T-helper 2 cell treated with Interferon-gamma antibody and Interleukin-4, amounts not matched to agents 5 μg/mL and 100 μg/mL, for 36 hours (primary cell): ENCODE data around the gene EMX1.
A peak's percentile ranks its signal among the peaks of the same experiment; 100 is the strongest.

Experiments used
- DNase-seq: peaks from one replicate; pipeline ENCODE4 v3.0.0; 2021; ENCODE audit warnings: low spot score
- H3K27ac Mint-ChIP-seq: one replicate; pipeline ENCODE4 v1.8.0; 2021; ENCODE audit warnings: mild to moderate bottlenecking, mixed read lengths
- H3K27me3 Mint-ChIP-seq: one replicate; pipeline ENCODE4 v1.8.0; 2021; ENCODE audit warnings: low read depth, mixed read lengths
- H3K36me3 Mint-ChIP-seq: one replicate; pipeline ENCODE4 v1.8.0; 2021; ENCODE audit warnings: low read depth, mixed read lengths
- H3K4me1 Mint-ChIP-seq: one replicate; pipeline ENCODE4 v1.8.0; 2021; ENCODE audit warnings: low read depth, mixed read lengths
- H3K4me3 Mint-ChIP-seq: one replicate; pipeline ENCODE4 v1.8.0; 2022; ENCODE audit warnings: mild to moderate bottlenecking, moderate library complexity, mixed read lengths
- H3K9me3 Mint-ChIP-seq: one replicate; pipeline ENCODE4 v1.8.0; 2021; ENCODE audit warnings: mixed read lengths

Gene EMX1

DNA sequence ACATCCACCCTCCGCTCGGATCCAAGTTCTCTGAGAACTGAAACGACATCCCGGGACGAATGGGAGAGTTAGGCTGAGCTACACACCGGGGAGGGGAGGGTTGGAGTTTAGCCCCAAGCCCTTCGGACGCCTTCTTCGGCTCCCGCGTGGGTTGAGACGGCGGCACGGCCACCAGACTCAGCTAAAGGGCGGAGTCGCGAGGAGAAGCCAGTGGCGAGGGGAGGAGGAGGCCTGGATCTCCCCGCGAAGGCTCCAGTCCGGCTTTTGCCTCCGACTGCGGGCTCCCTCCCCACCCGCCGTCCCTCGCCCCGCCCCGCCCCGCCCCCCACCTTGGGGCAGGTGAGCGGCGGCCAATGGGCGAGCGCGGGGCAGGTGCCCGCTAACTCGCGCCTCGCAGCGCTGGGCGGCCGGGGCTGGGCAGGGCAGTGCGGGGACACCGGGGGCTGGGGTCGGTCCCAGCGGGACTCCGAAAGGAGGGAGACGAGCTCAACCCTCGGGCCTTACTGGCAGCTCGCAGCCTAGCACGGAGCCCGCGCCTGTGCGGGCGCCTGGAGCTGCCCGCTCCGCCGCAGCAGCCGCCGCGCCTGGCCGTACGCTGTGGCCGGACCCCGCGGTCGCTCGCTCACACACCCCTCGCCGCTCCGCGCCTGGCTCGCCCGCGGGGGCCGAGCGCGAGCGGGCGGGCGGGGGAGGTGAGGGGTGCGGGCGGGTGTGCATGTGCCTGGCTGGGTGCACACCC lies at the start of gene EMX1:
Gene EMX1 (plus strand): TSS at position 382 of the 739 bp plus-strand sequence. CDS start 334 bp downstream, at position 716.
- H3K9me3 Mint-ChIP-seq = no peaks in the 10 kb centered on the region
- no peak for DNase-seq
- peak within 1 kb of the TSS; percentile 48 for H3K4me3 Mint-ChIP-seq
- H3K27ac Mint-ChIP-seq = no peak within 1 kb of the TSS
- H3K4me1 Mint-ChIP-seq = peaks cover 8% of the 10 kb centered on the region
- peaks cover 78% of the 10 kb centered on the region for H3K27me3 Mint-ChIP-seq
- no peaks in the 10 kb centered on the region for H3K36me3 Mint-ChIP-seq

DNA sequence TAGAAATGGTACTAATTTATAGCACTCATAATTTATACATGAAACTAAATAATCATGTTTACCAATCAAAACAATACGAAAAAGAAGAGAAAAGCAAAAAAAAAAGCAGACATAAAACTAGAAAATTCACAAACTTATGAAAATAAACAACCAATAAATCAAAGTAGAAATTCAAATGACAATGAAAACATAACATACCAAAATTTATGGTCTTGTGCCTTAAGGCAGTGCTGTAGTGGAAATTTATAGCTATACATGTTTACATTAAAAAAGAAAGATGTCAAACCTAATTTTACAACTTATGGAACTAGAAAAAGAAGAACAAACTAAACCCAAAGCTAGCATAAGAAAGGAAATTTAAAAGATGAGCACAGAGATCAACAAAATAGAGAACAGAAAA lies 46.3 kb upstream of the EMX1 start:
- Mint-ChIP-seq H3K36me3 (no peaks in the 10 kb centered on the region), H3K4me3 (no peak overlapping the region), H3K27me3 (peaks cover 40% of the 10 kb centered on the region), H3K9me3 (no peaks in the 10 kb centered on the region), H3K4me1 (no peaks in the 10 kb centered on the region), H3K27ac (no peak overlapping the region)
- DNase-seq = no peak

DNA sequence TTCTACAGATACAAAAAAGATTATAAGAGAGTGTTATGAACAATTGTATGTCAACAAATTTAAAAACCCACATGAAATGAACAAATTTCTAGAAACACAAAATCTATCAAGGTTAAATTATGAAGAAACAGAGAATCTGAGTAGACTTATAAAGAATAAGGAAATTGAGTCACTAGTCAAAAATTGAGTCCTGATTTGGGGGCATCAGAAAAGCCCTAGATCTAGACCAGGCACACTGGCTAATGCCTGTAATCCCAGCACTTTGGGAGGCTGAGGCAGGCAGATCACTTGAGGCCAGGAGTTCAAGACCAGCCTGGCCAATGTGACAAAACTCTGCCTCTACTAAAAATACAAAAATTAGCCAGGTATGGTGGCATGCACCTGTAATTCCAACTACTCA lies 45.4 kb upstream of the EMX1 start:
- Mint-ChIP-seq H3K4me1 (no peaks in the 10 kb centered on the region), H3K27ac (no peak overlapping the region), H3K27me3 (peaks cover 39% of the 10 kb centered on the region), H3K4me3 (no peak overlapping the region), H3K9me3 (no peaks in the 10 kb centered on the region), H3K36me3 (no peaks in the 10 kb centered on the region)
- no peak for DNase-seq

- H3K4me3 Mint-ChIP-seq = no peak overlapping the region
- no peak overlapping the region for H3K27ac Mint-ChIP-seq
- peaks cover 2% of the 10 kb centered on the region for H3K4me1 Mint-ChIP-seq
- no peaks in the 10 kb centered on the region for H3K9me3 Mint-ChIP-seq
- H3K27me3 Mint-ChIP-seq = peaks cover 34% of the 10 kb centered on the region
- no peaks in the 10 kb centered on the region for H3K36me3 Mint-ChIP-seq
- no peak for DNase-seq
These were observed 33.9 kb upstream of the EMX1 start for GRCh38 chr2:72883356-72883962.

GRCh38 chr2:72886505-72887031 lies 30.8 kb upstream of the EMX1 start:
- no peak overlapping the region for H3K27ac Mint-ChIP-seq
- peaks cover 33% of the 10 kb centered on the region for H3K27me3 Mint-ChIP-seq
- no peak for DNase-seq
- H3K9me3 Mint-ChIP-seq = no peaks in the 10 kb centered on the region
- peak overlapping the region; percentile 56 for H3K4me3 Mint-ChIP-seq
- H3K36me3 Mint-ChIP-seq = no peaks in the 10 kb centered on the region
- peaks cover 2% of the 10 kb centered on the region for H3K4me1 Mint-ChIP-seq

DNA sequence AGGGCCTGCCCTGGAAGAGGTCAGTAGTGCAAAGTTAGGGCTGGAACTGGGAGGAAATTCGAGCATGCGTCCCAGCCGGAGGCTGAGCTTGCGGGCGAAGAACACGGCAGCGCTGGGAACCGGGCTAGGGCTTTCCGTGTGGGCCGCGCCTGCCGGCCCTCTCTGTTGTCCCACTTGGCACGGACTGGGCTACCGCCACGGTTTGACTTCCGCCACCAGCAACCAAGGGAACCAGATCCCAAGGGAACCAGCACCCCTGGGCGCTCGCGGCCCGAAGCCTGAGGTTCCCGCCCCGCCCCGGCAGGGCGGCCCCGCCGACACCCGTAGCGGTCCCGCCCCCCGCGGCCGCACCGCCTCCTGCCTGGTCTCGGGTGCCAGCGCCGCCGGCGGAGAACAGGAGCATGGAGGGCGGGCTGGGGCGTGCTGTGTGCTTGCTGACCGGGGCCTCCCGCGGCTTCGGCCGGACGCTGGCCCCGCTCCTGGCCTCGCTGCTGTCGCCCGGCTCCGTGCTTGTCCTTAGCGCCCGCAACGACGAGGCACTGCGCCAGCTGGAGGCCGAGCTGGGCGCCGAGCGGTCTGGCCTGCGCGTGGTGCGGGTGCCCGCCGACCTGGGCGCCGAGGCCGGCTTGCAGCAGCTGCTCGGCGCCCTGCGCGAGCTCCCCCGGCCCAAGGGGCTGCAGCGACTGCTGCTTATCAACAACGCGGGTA lies 30.1 kb upstream of the EMX1 start, which contains the start of gene SPR:
Gene SPR (plus strand): TSS at position 377 of the 708 bp plus-strand sequence. CDS start 25 bp downstream, at position 402.
- peak; percentile 74 for DNase-seq
- Mint-ChIP-seq H3K36me3 (no peaks in the 10 kb centered on the region), H3K9me3 (no peaks in the 10 kb centered on the region), H3K27ac (no peak within 1 kb of the TSS), H3K27me3 (peaks cover 33% of the 10 kb centered on the region), H3K4me1 (peaks cover 2% of the 10 kb centered on the region), H3K4me3 (peak within 1 kb of the TSS; percentile 74)

DNA sequence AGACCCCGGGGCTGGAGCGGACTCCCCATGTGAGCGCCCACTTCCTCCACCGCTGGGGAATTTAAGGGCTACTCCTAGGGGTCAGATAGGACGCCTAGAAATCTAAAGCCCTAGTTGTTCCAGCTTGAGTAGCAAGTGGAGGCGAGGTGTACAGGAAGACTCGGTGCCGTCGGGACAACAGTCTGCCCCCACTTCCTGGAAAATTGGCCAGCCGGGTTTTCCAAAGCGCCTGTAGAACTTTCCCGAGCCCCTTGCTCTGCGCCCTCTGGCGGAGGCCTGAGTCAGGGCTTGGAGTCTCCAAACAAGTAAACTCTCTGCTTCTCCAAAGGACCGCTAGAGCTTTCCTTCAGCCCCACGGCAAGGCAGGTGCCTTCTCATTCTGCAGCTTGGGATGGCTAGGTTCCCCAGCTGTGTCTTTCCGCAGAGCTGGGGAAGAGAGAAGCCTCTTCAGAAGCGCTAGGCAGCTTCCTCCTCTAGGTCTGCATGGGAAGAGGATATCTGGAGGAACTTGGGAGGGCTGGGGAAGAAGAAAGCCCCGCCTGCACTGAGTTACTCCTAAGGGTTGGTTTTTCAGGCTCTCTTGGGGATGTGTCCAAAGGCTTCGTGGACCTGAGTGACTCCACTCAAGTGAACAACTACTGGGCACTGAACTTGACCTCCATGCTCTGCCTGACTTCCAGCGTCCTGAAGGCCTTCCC lies 29.4 kb upstream of the EMX1 start:
- Mint-ChIP-seq H3K9me3 (no peaks in the 10 kb centered on the region), H3K4me1 (peaks cover 2% of the 10 kb centered on the region), H3K27ac (no peak overlapping the region), H3K27me3 (peaks cover 33% of the 10 kb centered on the region), H3K4me3 (peak overlapping the region; percentile 74), H3K36me3 (no peaks in the 10 kb centered on the region)
- DNase-seq = peak; percentile 33

- Mint-ChIP-seq H3K27me3 (peaks cover 31% of the 10 kb centered on the region), H3K4me3 (no peak overlapping the region), H3K4me1 (peaks cover 2% of the 10 kb centered on the region), H3K36me3 (no peaks in the 10 kb centered on the region), H3K27ac (no peak overlapping the region), H3K9me3 (no peaks in the 10 kb centered on the region)
- no peak for DNase-seq
These were observed 28.7 kb upstream of the EMX1 start for GRCh38 chr2:72888438-72889202.

DNA sequence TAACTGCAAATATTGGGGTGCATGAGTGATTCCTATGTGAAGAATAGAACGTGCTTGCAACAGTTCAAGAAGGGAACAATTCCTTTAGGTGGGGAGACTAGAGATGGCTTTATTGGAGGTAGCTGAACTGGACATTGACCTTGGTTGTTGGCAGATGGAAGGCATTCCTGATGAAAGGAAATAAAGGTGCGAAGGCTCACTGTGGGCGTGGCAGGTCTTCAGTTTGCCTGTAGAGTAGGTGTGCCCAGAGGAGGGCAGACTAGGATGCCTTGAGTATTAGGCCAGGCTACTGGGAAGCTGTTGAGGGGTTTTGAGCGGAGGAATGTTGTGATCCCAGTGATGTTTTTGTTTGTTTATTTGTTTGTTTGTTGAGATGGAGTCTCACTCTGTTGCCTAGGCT lies 27.3 kb upstream of the EMX1 start:
- DNase-seq = no peak
- Mint-ChIP-seq H3K36me3 (no peaks in the 10 kb centered on the region), H3K27ac (no peak overlapping the region), H3K27me3 (peaks cover 28% of the 10 kb centered on the region), H3K4me3 (no peak overlapping the region), H3K4me1 (peaks cover 2% of the 10 kb centered on the region), H3K9me3 (no peaks in the 10 kb centered on the region)

DNA sequence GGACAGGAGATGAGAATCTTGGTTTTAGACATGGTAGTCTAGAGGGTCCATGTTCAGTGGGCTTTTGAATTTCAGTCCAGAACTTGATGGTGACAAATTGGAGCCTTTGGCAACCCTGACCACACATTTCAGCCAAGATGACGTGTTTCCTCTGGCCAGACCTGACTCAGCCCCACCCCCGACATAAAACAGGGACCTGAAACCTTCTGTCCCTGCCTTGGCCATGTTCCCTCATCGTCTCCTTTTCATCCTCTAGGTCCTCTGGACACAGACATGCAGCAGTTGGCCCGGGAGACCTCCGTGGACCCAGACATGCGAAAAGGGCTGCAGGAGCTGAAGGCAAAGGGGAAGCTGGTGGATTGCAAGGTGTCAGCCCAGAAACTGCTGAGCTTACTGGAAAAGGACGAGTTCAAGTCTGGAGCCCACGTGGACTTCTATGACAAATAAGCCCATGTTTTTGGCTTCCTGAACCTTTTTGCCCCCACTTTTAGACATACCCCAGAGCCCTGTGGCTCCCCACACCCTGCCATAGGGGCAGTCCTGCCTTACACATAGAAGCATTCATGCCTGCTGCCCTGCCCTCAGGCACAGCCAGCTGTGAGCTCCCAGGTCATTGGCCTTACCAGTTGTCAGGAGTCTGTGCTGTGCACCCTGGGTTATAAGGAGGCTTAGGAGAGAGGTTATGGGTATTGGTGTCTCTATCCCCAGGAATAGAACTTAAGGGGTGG lies 26.1 kb upstream of the EMX1 start:
- no peak for DNase-seq

DNA sequence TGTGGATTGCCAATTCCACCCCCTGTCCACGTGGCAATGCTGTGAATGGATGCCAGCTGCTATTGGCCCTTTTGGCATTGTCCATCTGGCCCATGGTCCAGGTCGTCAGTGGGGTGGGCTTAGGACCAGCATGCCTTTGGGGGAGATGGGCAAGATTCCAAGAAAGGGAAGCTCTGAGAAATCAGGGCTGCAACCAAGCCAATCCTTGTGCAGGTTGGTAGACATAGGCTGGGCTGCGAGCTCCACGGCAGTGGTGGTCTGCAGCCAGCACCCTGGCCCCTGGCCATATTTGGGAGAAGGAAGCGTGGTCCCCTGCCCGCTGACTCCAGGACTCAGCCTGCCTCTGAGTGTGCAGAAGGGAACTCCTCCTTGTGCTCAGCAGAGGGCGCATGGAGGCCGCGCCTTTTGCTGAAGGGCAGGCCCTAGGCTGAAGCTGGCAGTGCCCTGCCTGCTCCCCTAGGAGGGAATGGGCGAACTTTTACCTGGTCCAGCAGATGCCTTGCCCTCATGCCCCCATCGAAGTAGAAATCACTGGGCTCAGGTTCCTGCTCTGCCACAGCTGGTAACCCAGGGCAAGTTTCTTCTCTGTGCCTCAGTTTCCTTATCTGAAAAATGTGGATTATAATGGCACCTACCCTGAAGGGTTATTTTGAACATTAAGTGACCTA lies 24.7 kb upstream of the EMX1 start:
- peak; percentile 41 for DNase-seq
- Mint-ChIP-seq H3K9me3 (no peaks in the 10 kb centered on the region), H3K4me1 (peaks cover 3% of the 10 kb centered on the region), H3K36me3 (no peaks in the 10 kb centered on the region), H3K27ac (no peak overlapping the region), H3K4me3 (no peak overlapping the region), H3K27me3 (peaks cover 22% of the 10 kb centered on the region)

More for the DNA sequence above, 26.1 kb upstream of the EMX1 start:
- no peaks in the 10 kb centered on the region for H3K36me3 Mint-ChIP-seq
- no peak overlapping the region for H3K4me3 Mint-ChIP-seq
- peaks cover 3% of the 10 kb centered on the region for H3K4me1 Mint-ChIP-seq
- no peak overlapping the region for H3K27ac Mint-ChIP-seq
- no peaks in the 10 kb centered on the region for H3K9me3 Mint-ChIP-seq
- H3K27me3 Mint-ChIP-seq = peaks cover 23% of the 10 kb centered on the region

DNA sequence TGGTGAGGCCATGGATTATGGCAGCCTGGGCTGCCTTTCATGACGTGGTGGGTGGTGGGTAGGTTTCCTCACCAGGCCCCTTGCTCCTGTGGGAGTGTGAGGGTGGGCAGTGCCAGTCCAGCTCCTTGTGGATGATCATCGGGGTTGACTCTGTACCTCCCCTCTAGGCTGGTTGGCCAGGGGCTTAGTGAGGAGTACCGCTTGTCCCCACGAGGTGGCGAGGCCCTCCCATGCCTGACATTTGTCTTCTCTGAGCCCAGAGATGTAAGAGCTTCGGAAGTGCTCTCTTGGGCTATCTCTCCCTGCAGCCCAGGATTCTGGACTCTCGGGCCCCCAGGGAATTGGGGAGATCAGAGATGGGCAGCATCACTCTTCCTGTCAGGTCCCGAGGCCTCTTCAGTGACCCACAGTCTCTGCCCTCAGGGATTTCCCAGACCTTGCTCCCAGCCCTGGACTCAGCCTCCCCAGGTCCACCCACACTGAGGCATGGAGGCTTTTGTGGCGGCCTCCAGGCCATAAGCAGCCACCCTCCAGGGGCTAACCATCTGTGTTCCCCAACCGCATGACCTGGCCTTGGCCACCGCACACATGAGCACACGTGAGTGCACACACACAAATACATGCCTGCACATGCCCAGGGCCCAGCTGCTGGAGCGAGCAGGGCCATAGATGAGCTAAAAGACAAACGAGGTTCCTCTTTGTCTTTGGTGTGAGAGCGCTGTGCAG lies 23.6 kb upstream of the EMX1 start:
- Mint-ChIP-seq H3K4me1 (peaks cover 1% of the 10 kb centered on the region), H3K9me3 (no peaks in the 10 kb centered on the region), H3K27me3 (peaks cover 25% of the 10 kb centered on the region), H3K27ac (no peak overlapping the region), H3K36me3 (no peaks in the 10 kb centered on the region), H3K4me3 (no peak overlapping the region)
- no peak for DNase-seq
